Heart left ventricle (tissue), 16 donors: ENCODE data around the gene MADCAM1. TPM values are rescaled to one million over a fixed set of nuclear protein-coding genes. Genes with fewer than 3 reads are reported as not detected.
A peak's percentile ranks its signal among the peaks of the same experiment; 100 is the strongest.

Experiments used
- ATAC-seq, 4 donors: fragments of 200-7000 bp; cut with Tn5 transposase; one replicate each; pipeline ENCODE4 v1.9.1; 2020 to 2022; ENCODE audit warnings: moderate library complexity in 4 of 4, mild to moderate bottlenecking in 3 of 4, moderate number of reproducible peaks in 1 of 4
- DNase-seq, 5 donors: peaks; one replicate each; pipeline ENCODE4 v3.0.0-alpha.2; 2020
- H3K27ac ChIP-seq, 12 donors: fragments of 200-600 bp; sonication (generic) in 4 of 12; one replicate each; pipeline versions ENCODE4 v1.5.0 to v1.8.0; 2016 to 2022; ENCODE audit warnings: mild to moderate bottlenecking in 2 of 12
- H3K27me3 ChIP-seq, 9 donors: fragments of 200-600 bp; sonication (generic) in 2 of 9; one replicate each; pipeline versions ENCODE4 v1.5.1 to v1.8.0; 2016 to 2022; ENCODE audit warnings: mild to moderate bottlenecking in 3 of 9
- H3K36me3 ChIP-seq, 9 donors: fragments of 200-600 bp; sonication (generic) in 2 of 9; one replicate each; pipeline versions ENCODE4 v1.5.0 to v1.8.0; 2018 to 2022; ENCODE audit warnings: mild to moderate bottlenecking in 2 of 9
- H3K4me1 ChIP-seq, 12 donors: fragments of 200-600 bp; sonication (generic) in 4 of 12; one replicate each; pipeline versions ENCODE4 v1.5.0 to v1.8.0; 2016 to 2022; ENCODE audit warnings: mild to moderate bottlenecking in 3 of 12
- H3K4me3 ChIP-seq, 12 donors: fragments of 200-600 bp; sonication (generic) in 4 of 12; one replicate each; pipeline versions ENCODE4 v1.5.0 to v1.8.0; 2017 to 2022; ENCODE audit warnings: mild to moderate bottlenecking in 9 of 12, moderate library complexity in 4 of 12
- H3K9me3 ChIP-seq, 12 donors: fragments of 200-600 bp; sonication (generic) in 4 of 12; one replicate each; pipeline versions ENCODE4 v1.5.0 to v1.8.0; 2016 to 2022; ENCODE audit warnings: mild to moderate bottlenecking in 1 of 12
- CTCF ChIP-seq, 12 donors: fragments of 200-600 bp; sonication (generic) in 4 of 12; IDR thresholded peaks; one replicate each; pipeline versions ENCODE4 v1.5.0 to v1.8.0; 2018 to 2022; ENCODE audit warnings: antibody characterized with exemption in 12 of 12, mild to moderate bottlenecking in 5 of 12
- POLR2A ChIP-seq, 2 donors: fragments of 450-650 bp; IDR thresholded peaks; one replicate each; pipeline ENCODE4 v1.6.1; 2017; ENCODE audit warnings: antibody characterized with exemption in 2 of 2, mild to moderate bottlenecking in 2 of 2, moderate library complexity in 2 of 2
- WGBS, 4 donors: extraction: QIAGEN DNeasy Blood & Tissue Kit in 2 of 4; methylation state at CpG; one replicate each; pipeline versions ENCODE4 v1.1.5 to v1.1.7; 2013 to 2018; 5-methylcytosine and 5-hydroxymethylcytosine counted together
- intact Hi-C, 10 donors: fragments of 100-400 bp; cut with DNase I; formaldehyde crosslinking; loops; one replicate each; pipeline versions ENCODE4 v1.11.1 to v1.14.2; 2022
- polyA plus RNA-seq, 2 donors: library from polyadenylated mRNA; stranded (reverse); fragments of 200-250 nt; gene quantifications; one replicate each; pipeline ENCODE4 v1.2.3, GENCODE V29; 2013
- total RNA-seq, 9 donors: library from RNA; depleted of rRNA in 2 of 9; stranded (reverse); fragments of >200 nt in 2 of 9; fragmentation: NEBNext Ultra II Directional in 3 of 9; extraction: Animal tissue kit (Norgen Biotek cat#: 25700) in 3 of 9; gene quantifications; one replicate each; pipeline versions ENCODE4 v1.1.0 to v1.2.4, GENCODE V29; 2016 to 2023
- donor health status: ischemic (EF 13 %, LVEDD 7.1; RV severe dilation, severe dysfunction).
- donor health status: healthy with polysubstance abuse.
- donor health status: DM: no; HTN: yes; CAD: no.
- donor health status: DM: no; HTN: no; CAD: no.
- donor health status: ischemic (EF 25% LVEDD 6.9; RV normal size, moderate dysfunction).
- donor health status: ischemic (EF 25% LVEDD 5.7; RV mildly dilated, moderate dysfunction).
- donor health status: healthy.
- donor health status: DM: yes; HTN: yes; CAD: no.
- donor health status: ischemic (EF 35%, LVEDD 5.7; RV mildly dilated, moderate dysfunction).
- donor health status: nonischemic (EF 11% LVEDD 7.7; RV severe dilation, severe dysfunction).
- donor health status: DM: yes; HTN: yes; CAD: no.
- donor health status: PGD.
- donor health status: ischemic (EF 29% LVEDD 5.4; RV normal size, mild dysfunction).
- donor health status: nonischemic (EF 23%, LVEDD 6.1; RV moderate dilation, normal function).

Gene MADCAM1
- total and polyA plus RNA-seq, 11 donors, result 0.04 to 0.61 (median 0.36) TPM; not detected in 1

- intact Hi-C loops, result no loop called here
- 80 to 83% (median 81%) methylated on average over 21 to 35 of the region's 35 CpGs for WGBS, 4 donors
- Histone ChIP-seq H3K4me3 (no peak overlapping the region), H3K9me3 (no peaks in the 10 kb centered on the region), H3K36me3 (no peaks in the 10 kb centered on the region), H3K4me1 (peaks cover 0 to 25% (median 10%) of the 10 kb centered on the region in 12 donors), H3K27me3 (peaks cover 0 to 28% (median 0%) of the 10 kb centered on the region in 9 donors), H3K27ac (no peak overlapping the region)
- TF ChIP-seq CTCF (IDR thresholded peaks at IDR 0.05), result no peak
- TF ChIP-seq POLR2A (IDR thresholded peaks at IDR 0.05), result no peak
- ATAC-seq (peak in 1 of 4 donors; percentile 2), DNase-seq (no peak)
Observed at GRCh38 chr19:463483-464207, 32.6 kb upstream of the MADCAM1 start.

GRCh38 chr19:464208-464545 is 32.1 kb upstream of the MADCAM1 start:
- H3K9me3 ChIP-seq, result no peaks in the 10 kb centered on the region
- TF ChIP-seq POLR2A (IDR thresholded peaks at IDR 0.05), result no peak
- no peak for TF ChIP-seq CTCF (IDR thresholded peaks at IDR 0.05)
- peaks cover 0 to 22% (median 10%) of the 10 kb centered on the region in 12 donors for H3K4me1 ChIP-seq
- no peaks in the 10 kb centered on the region for H3K36me3 ChIP-seq
- ATAC-seq (no peak), DNase-seq (no peak)
- no peak overlapping the region for H3K27ac ChIP-seq
- peaks cover 0 to 28% (median 0%) of the 10 kb centered on the region in 9 donors for H3K27me3 ChIP-seq
- WGBS, 4 donors, result 89 to 96% (median 95%) methylated on average over 3 to 9 of the region's 9 CpGs
- no peak overlapping the region for H3K4me3 ChIP-seq
- intact Hi-C loops, result no loop called here

GRCh38 chr19:465056-465816 is 31.1 kb upstream of the MADCAM1 start:
- peaks cover 0 to 13% (median 10%) of the 10 kb centered on the region in 12 donors for H3K4me1 ChIP-seq
- intact Hi-C loops, result no loop called here
- TF ChIP-seq CTCF (IDR thresholded peaks at IDR 0.05) (no peak), POLR2A (IDR thresholded peaks at IDR 0.05) (no peak)
- ATAC-seq (no peak), DNase-seq (no peak)
- no peak overlapping the region for H3K4me3 ChIP-seq
- 91 to 97% (median 95%) methylated on average over 3 of the region's 3 CpGs for WGBS, 4 donors
- no peaks in the 10 kb centered on the region for H3K9me3 ChIP-seq
- no peak overlapping the region for H3K27ac ChIP-seq
- H3K27me3 ChIP-seq, result peaks cover 0 to 21% (median 0%) of the 10 kb centered on the region in 9 donors
- H3K36me3 ChIP-seq, result no peaks in the 10 kb centered on the region

- intact Hi-C loops, result no loop called here
- ATAC-seq, result no peak
- peaks cover 0 to 2% (median 0%) of the 10 kb centered on the region in 9 donors for H3K27me3 ChIP-seq
- H3K4me3 ChIP-seq, result no peak overlapping the region
- H3K36me3 ChIP-seq, result no peaks in the 10 kb centered on the region
- H3K9me3 ChIP-seq, result no peaks in the 10 kb centered on the region
- DNase-seq, result no peak
- no peaks in the 10 kb centered on the region for H3K4me1 ChIP-seq
- TF ChIP-seq CTCF (IDR thresholded peaks at IDR 0.05) (no peak), POLR2A (IDR thresholded peaks at IDR 0.05) (no peak)
- no peak overlapping the region for H3K27ac ChIP-seq
- 76 to 83% (median 78%) methylated on average over 6 to 11 of the region's 11 CpGs for WGBS, 4 donors
Observed at GRCh38 chr19:467554-467953, 28.7 kb upstream of the MADCAM1 start.
